Neural cell (in vitro differentiated cells): Measurements from ENCODE around the gene TCF25.
"Not testable (repeated sequence)": the region's sequence is repeated elsewhere in the genome, so short reads cannot be mapped to it uniquely, and the experiment has no call there.

Source experiments
- CTCF ChIP-seq: fragments of 450-650 bp; IDR thresholded peaks from 2 replicates; pipeline ENCODE4 v1.5.1; 2014; ENCODE audit warnings: antibody characterized with exemption, mild to moderate bottlenecking, moderate library complexity; ENCODE audit not compliant: poor library complexity, severe bottlenecking
- EP300 ChIP-seq: fragments of 450-650 bp; conservative IDR thresholded peaks from 2 replicates; pipeline ENCODE4 v1.6.1; 2014; ENCODE audit warnings: antibody characterized with exemption, mild to moderate bottlenecking, moderate library complexity; ENCODE audit not compliant: poor library complexity, severe bottlenecking
- EZH2 ChIP-seq: fragments of 200-600, 300-800 bp; shearing (Covaris generic), sonication (generic); IDR thresholded peaks from 2 replicates; pipeline ENCODE4 v1.6.1; 2014; ENCODE audit warnings: antibody characterized with exemption, low read length, borderline replicate concordance, mild to moderate bottlenecking; ENCODE audit not compliant: insufficient read depth, poor library complexity, severe bottlenecking
- MXI1 ChIP-seq: fragments of 450-650 bp; conservative IDR thresholded peaks from 2 replicates; pipeline ENCODE4 v1.6.1; 2014; ENCODE audit warnings: antibody characterized with exemption, mild to moderate bottlenecking; ENCODE audit not compliant: poor library complexity, severe bottlenecking
- POLR2AphosphoS5 ChIP-seq: IDR thresholded peaks from 2 replicates; pipeline ENCODE4 v1.6.1; 2012
- RAD21 ChIP-seq: fragments of 450-650 bp; conservative IDR thresholded peaks from 2 replicates; pipeline ENCODE4 v1.6.1; 2014; ENCODE audit warnings: antibody characterized with exemption, mild to moderate bottlenecking, moderate library complexity
- SMC3 ChIP-seq: fragments of 450-650 bp; conservative IDR thresholded peaks from 2 replicates; pipeline ENCODE4 v1.6.1; 2014; ENCODE audit warnings: antibody characterized with exemption, mild to moderate bottlenecking, moderate library complexity; ENCODE audit not compliant: poor library complexity
- TAF1 ChIP-seq: IDR thresholded peaks from 2 replicates; pipeline ENCODE4 v1.6.1; 2012; ENCODE audit warnings: low read depth

DNA sequence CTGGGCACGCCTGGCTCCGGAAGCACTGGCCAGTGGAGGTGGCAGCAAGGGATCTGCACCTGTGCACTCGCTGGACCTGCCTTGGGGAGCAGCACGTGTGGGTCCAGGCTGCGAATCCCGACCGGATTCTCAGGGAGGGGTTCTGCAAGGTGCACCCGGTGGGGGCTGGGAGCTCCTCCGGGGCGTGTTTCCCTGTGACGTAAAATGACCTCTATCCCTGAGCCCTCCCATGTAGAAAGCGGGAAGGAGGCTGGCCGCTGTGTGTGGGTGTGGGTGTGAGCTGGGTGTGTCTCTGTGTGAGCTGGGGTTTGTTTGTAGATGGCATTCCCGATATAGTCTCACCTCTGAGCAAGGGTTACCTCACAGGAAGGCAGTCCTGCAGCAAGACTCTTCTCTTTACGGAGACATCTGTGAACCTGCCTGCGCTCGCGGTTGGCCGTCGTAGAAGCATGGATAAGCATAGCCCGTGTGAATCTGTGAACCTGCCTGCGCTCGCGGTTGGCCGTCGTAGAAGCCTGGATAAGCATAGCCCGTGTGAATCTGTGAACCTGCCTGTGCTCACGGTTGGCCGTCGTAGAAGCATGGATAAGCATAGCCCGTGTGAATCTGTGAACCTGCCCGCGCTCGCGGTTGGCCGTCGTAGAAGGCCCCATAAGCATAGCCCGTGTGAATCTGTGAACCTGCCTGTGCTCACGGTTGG lies 39.6 kb upstream of the TCF25 start:
- TF ChIP-seq CTCF, EZH2, POLR2AphosphoS5, RAD21, SMC3, EP300, TAF1, MXI1: not testable (repeated sequence)
